NT2/D1 (cell line): Measurements from ENCODE around the gene ACKR3.

Experiments used
- SUZ12 ChIP-seq: IDR thresholded peaks from 2 replicates; pipeline ENCODE4 v1.6.1; 2011; ENCODE audit not compliant: insufficient read length, insufficient read depth; ENCODE audit errors: extremely low read depth
- YY1 ChIP-seq: IDR thresholded peaks from 2 replicates; pipeline ENCODE4 v1.6.1; 2011; ENCODE audit not compliant: insufficient read length, insufficient read depth
- ZNF274 ChIP-seq: IDR thresholded peaks from 2 replicates; pipeline ENCODE4 v1.6.1; 2011; ENCODE audit warnings: mild to moderate bottlenecking, low read depth, low read length

- no peak for TF ChIP-seq YY1
- no peak for TF ChIP-seq ZNF274
- TF ChIP-seq SUZ12, result no peak
Measured at GRCh38 chr2:236553522-236553921, 16.1 kb upstream of the ACKR3 start.
